H9 (cell line): ENCODE data around the gene NDUFB11. TPM values are rescaled to one million over a fixed set of nuclear protein-coding genes. Genes with fewer than 3 reads are reported as not detected.

Experiments used
- DNase-seq: peaks from one replicate; pipeline ENCODE4 v3.0.0-alpha.2; 2017
- H2AFZ ChIP-seq: one replicate; pipeline ENCODE4 v1.6.1; 2013; ENCODE audit warnings: mild to moderate bottlenecking, low read length, control low read depth, moderate library complexity
- H2AK5ac ChIP-seq: 2 replicates; pipeline ENCODE4 v1.6.1; 2013; ENCODE audit warnings: low read length, control low read depth, mixed read lengths; ENCODE audit not compliant: insufficient read length
- H2BK120ac ChIP-seq: one replicate; pipeline ENCODE4 v1.6.1; 2013; ENCODE audit warnings: low read depth, mild to moderate bottlenecking, low read length, control low read depth, inconsistent platforms; ENCODE audit not compliant: poor library complexity, severe bottlenecking
- H2BK12ac ChIP-seq: 2 replicates; pipeline ENCODE4 v1.6.1; 2013; ENCODE audit warnings: low read length, control low read depth, mixed read lengths, low read depth; ENCODE audit not compliant: insufficient read length
- H2BK15ac ChIP-seq: 2 replicates; pipeline ENCODE4 v1.6.1; 2013; ENCODE audit warnings: low read depth, low read length, control low read depth
- H2BK20ac ChIP-seq: one replicate; pipeline ENCODE4 v1.6.1; 2013; ENCODE audit warnings: low read depth, mild to moderate bottlenecking, low read length, control low read depth, inconsistent platforms; ENCODE audit not compliant: poor library complexity, severe bottlenecking
- H2BK5ac ChIP-seq: 2 replicates; pipeline ENCODE4 v1.6.1; 2013; ENCODE audit warnings: low read length, control low read depth, mixed read lengths; ENCODE audit not compliant: insufficient read length
- H3K14ac ChIP-seq: 2 replicates; pipeline ENCODE4 v1.6.1; 2013; ENCODE audit warnings: low read length, control low read depth; ENCODE audit not compliant: insufficient read depth
- H3K18ac ChIP-seq: 2 replicates; pipeline ENCODE4 v1.6.1; 2013; ENCODE audit warnings: low read depth, mild to moderate bottlenecking, mixed read lengths, low read length, control low read depth; ENCODE audit not compliant: insufficient read length
- H3K23ac ChIP-seq: 2 replicates; pipeline ENCODE4 v1.6.1; 2013; ENCODE audit warnings: low read length, control low read depth, mixed read lengths, low read depth; ENCODE audit not compliant: insufficient read length
- H3K23me2 ChIP-seq: 2 replicates; pipeline ENCODE4 v1.6.1; 2013; ENCODE audit warnings: low read depth, mild to moderate bottlenecking, mixed read lengths, low read length, control low read depth; ENCODE audit not compliant: insufficient read length, poor library complexity, severe bottlenecking
- H3K27ac ChIP-seq: 2 replicates; pipeline ENCODE4 v1.5.1; 2013; ENCODE audit warnings: low read length, control low read depth, mixed read lengths, low read depth; ENCODE audit not compliant: insufficient read length
- H3K27me3 ChIP-seq: 2 replicates; pipeline ENCODE4 v1.6.1; 2013; ENCODE audit warnings: low read length, control low read depth, inconsistent platforms; ENCODE audit not compliant: insufficient read depth
- H3K4ac ChIP-seq: 2 replicates; pipeline ENCODE4 v1.6.1; 2013; ENCODE audit warnings: low read depth, mild to moderate bottlenecking, control low read depth, inconsistent platforms, low read length, moderate library complexity
- H3K4me1 ChIP-seq: 2 replicates; pipeline ENCODE4 v1.6.1; 2013; ENCODE audit warnings: low read length, control low read depth, inconsistent platforms; ENCODE audit not compliant: insufficient read depth
- H3K4me2 ChIP-seq: 2 replicates; pipeline ENCODE4 v1.6.1; 2013; ENCODE audit warnings: low read length, control low read depth, mixed read lengths; ENCODE audit not compliant: insufficient read length, insufficient read depth
- H3K56ac ChIP-seq: 2 replicates; pipeline ENCODE4 v1.6.1; 2013; ENCODE audit warnings: low read depth, mild to moderate bottlenecking, mixed read lengths, low read length, control low read depth; ENCODE audit not compliant: insufficient read length
- H3K79me1 ChIP-seq: 2 replicates; pipeline ENCODE4 v1.6.1; 2013; ENCODE audit warnings: low read depth, mild to moderate bottlenecking, moderate library complexity, low read length, control low read depth, inconsistent platforms; ENCODE audit not compliant: insufficient read depth, poor library complexity, severe bottlenecking
- H3K79me2 ChIP-seq: 2 replicates; pipeline ENCODE4 v1.6.1; 2013; ENCODE audit warnings: low read length, control low read depth, inconsistent platforms; ENCODE audit not compliant: insufficient read depth
- H3K9ac ChIP-seq: 2 replicates; pipeline ENCODE4 v1.6.1; 2013; ENCODE audit warnings: low read length, control low read depth, mixed read lengths; ENCODE audit not compliant: insufficient read length; ENCODE audit errors: extremely low read depth
- H3K9me3 ChIP-seq: one replicate; pipeline ENCODE4 v1.6.1; 2013; ENCODE audit warnings: low read depth, low read length, inconsistent platforms; ENCODE audit not compliant: control insufficient read depth
- H3T11ph ChIP-seq: one replicate; pipeline ENCODE4 v1.6.1; 2013; ENCODE audit warnings: mild to moderate bottlenecking, low read length, control low read depth, inconsistent platforms
- H4K20me1 ChIP-seq: one replicate; pipeline ENCODE4 v1.6.1; 2013; ENCODE audit not compliant: control insufficient read depth, insufficient read length, insufficient read depth
- H4K5ac ChIP-seq: 2 replicates; pipeline ENCODE4 v1.6.1; 2013; ENCODE audit warnings: low read depth, mild to moderate bottlenecking, mixed read lengths, low read length, control low read depth; ENCODE audit not compliant: insufficient read length
- H4K8ac ChIP-seq: replicated peaks from 2 replicates; pipeline ENCODE4 v1.6.1; 2013; ENCODE audit warnings: low read length, control low read depth, mixed read lengths, low read depth; ENCODE audit not compliant: insufficient read length
- H4K91ac ChIP-seq: 2 replicates; pipeline ENCODE4 v1.6.1; 2013; ENCODE audit warnings: low read depth, mild to moderate bottlenecking, moderate library complexity, mixed read lengths, low read length, control low read depth; ENCODE audit not compliant: insufficient read length
- H3K27ac Mint-ChIP-seq, 3 experiments: 2 replicates in 2 of 3; 3 replicates in 1 of 3; pipeline ENCODE4 v1.8.0; 2020 to 2021; ENCODE audit warnings: mixed read lengths in 3 of 3, mild to moderate bottlenecking in 1 of 3, moderate library complexity in 1 of 3
- H3K27me3 Mint-ChIP-seq: 2 replicates; pipeline ENCODE4 v1.8.0; 2021; ENCODE audit warnings: low read depth, mild to moderate bottlenecking, moderate library complexity, mixed read lengths
- H3K36me3 Mint-ChIP-seq, 3 experiments: 2 replicates in 2 of 3; 3 replicates in 1 of 3; pipeline ENCODE4 v1.8.0; 2020 to 2021; ENCODE audit warnings: low read depth in 3 of 3, mixed read lengths in 3 of 3; ENCODE audit not compliant: insufficient read depth in 1 of 3
- H3K4me1 Mint-ChIP-seq, 2 experiments: 2 replicates each; pipeline ENCODE4 v1.8.0; 2020; ENCODE audit warnings: mixed read lengths in 2 of 2
- H3K4me3 Mint-ChIP-seq, 2 experiments: 2 replicates in 1 of 2; 3 replicates in 1 of 2; pipeline ENCODE4 v1.8.0; 2020 to 2021; ENCODE audit warnings: mild to moderate bottlenecking in 2 of 2, mixed read lengths in 2 of 2, moderate library complexity in 1 of 2
- H3K9me3 Mint-ChIP-seq, 2 experiments: 2 replicates in 1 of 2; 3 replicates in 1 of 2; pipeline ENCODE4 v1.8.0; 2020; ENCODE audit warnings: mild to moderate bottlenecking in 2 of 2, mixed read lengths in 2 of 2, moderate library complexity in 1 of 2
- WGBS: extraction: QIAGEN DNeasy Blood & Tissue Kit; methylation state at CpG from one replicate; pipeline ENCODE4 v1.1.7; 2013; ENCODE audit warnings: missing lambda C conversion rate, low lambda C conversion rate, mixed read lengths; ENCODE audit not compliant: insufficient read length; ENCODE audit errors: extremely low coverage; 5-methylcytosine and 5-hydroxymethylcytosine counted together
- total RNA-seq: library from RNA; stranded (reverse); gene quantifications from 2 replicates; pipeline ENCODE4 v1.2.1, GENCODE V29; 2021
- TF ChIP-seq, protein P1 (sequence below): fragments of 200-600 bp; sonication (generic); conservative IDR thresholded peaks from 3 replicates; pipeline ENCODE4 v1.8.0; 2021; ENCODE audit warnings: antibody characterized with exemption, mild to moderate bottlenecking

Gene NDUFB11
- total RNA-seq, 1 experiment from 2014 or later = 100 TPM

DNA sequence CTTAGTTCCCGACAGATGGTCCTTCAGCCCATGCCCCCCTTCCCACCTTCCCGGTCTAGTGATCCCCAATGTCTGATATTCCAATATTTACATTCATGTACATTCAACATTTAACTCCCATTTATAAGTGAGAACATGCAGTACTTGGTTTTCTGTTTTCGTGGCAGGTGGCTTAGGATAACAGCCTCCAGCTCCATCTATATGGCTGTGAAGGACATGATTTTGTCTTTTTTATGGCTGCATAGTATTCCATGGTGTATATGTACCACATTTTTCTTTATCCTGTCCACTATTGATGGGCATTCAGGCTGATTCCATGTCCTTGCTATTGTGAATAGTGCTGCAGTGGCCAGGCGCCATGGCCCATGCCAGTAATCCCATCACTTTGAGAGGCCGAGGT lies 14.3 kb upstream of the NDUFB11 start:
- no peak overlapping the region for H2AK5ac ChIP-seq

More for the DNA sequence above, 14.3 kb upstream of the NDUFB11 start:
- H3K4me1 ChIP-seq = no peaks in the 10 kb centered on the region
- Mint-ChIP-seq H3K27me3 (no peaks in the 10 kb centered on the region), H3K9me3 (peaks cover 57 to 69% of the 10 kb centered on the region in 2 experiments), H3K27ac (no peak overlapping the region), H3K4me3 (no peak overlapping the region), H3K36me3 (peaks cover 35 to 51% (median 46%) of the 10 kb centered on the region in 3 experiments), H3K4me1 (no peaks in the 10 kb centered on the region)
- H2BK15ac ChIP-seq = no peak overlapping the region
- WGBS = no CpG with 5 or more reads among the region's 5 CpGs
- H3K79me1 ChIP-seq = no peaks in the 10 kb centered on the region
- H3K9ac ChIP-seq = no peak overlapping the region
- TF ChIP-seq, protein P1, sequence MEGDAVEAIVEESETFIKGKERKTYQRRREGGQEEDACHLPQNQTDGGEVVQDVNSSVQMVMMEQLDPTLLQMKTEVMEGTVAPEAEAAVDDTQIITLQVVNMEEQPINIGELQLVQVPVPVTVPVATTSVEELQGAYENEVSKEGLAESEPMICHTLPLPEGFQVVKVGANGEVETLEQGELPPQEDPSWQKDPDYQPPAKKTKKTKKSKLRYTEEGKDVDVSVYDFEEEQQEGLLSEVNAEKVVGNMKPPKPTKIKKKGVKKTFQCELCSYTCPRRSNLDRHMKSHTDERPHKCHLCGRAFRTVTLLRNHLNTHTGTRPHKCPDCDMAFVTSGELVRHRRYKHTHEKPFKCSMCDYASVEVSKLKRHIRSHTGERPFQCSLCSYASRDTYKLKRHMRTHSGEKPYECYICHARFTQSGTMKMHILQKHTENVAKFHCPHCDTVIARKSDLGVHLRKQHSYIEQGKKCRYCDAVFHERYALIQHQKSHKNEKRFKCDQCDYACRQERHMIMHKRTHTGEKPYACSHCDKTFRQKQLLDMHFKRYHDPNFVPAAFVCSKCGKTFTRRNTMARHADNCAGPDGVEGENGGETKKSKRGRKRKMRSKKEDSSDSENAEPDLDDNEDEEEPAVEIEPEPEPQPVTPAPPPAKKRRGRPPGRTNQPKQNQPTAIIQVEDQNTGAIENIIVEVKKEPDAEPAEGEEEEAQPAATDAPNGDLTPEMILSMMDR = no peak
- H3K18ac ChIP-seq = no peak overlapping the region
- no peak overlapping the region for H4K91ac ChIP-seq
- no peak overlapping the region for H3K23ac ChIP-seq
- no peak overlapping the region for H2BK5ac ChIP-seq
- H3K14ac ChIP-seq = no peak overlapping the region
- no peaks in the 10 kb centered on the region; the same call in 1 of the 2 replicates for H3K79me2 ChIP-seq
- DNase-seq = no peak
- no peaks in the 10 kb centered on the region for H3K23me2 ChIP-seq
- H2AFZ ChIP-seq = no peak overlapping the region
- H3T11ph ChIP-seq = no peak overlapping the region
- H3K56ac ChIP-seq = no peak overlapping the region
- H2BK12ac ChIP-seq = no peak overlapping the region
- H2BK120ac ChIP-seq = no peak overlapping the region
- H3K9me3 ChIP-seq = no peaks in the 10 kb centered on the region
- H3K27me3 ChIP-seq = no peaks in the 10 kb centered on the region
- no peak overlapping the region for H4K5ac ChIP-seq
- H4K8ac ChIP-seq = no peak overlapping the region
- no peak overlapping the region for H3K4me2 ChIP-seq
- no peak overlapping the region for H2BK20ac ChIP-seq
- H4K20me1 ChIP-seq = no peaks in the 10 kb centered on the region
- no peak overlapping the region for H3K27ac ChIP-seq
- H3K4ac ChIP-seq = no peak overlapping the region
